Amniotic stem cell (primary cell): Measurements from ENCODE around the gene BCAR3.
"Not testable (repeated sequence)": the region's sequence is repeated elsewhere in the genome, so short reads cannot be mapped to it uniquely, and the experiment has no call there.

Experiments
- DNase-seq: peaks from one replicate; lab custom pipeline; 2025; lab: John Stamatoyannopoulos, UW

Gene BCAR3

GRCh38 chr1:93705892-93706500, 24.4 kb upstream of the BCAR3 start:
- DNase-seq, result no peak

DNA sequence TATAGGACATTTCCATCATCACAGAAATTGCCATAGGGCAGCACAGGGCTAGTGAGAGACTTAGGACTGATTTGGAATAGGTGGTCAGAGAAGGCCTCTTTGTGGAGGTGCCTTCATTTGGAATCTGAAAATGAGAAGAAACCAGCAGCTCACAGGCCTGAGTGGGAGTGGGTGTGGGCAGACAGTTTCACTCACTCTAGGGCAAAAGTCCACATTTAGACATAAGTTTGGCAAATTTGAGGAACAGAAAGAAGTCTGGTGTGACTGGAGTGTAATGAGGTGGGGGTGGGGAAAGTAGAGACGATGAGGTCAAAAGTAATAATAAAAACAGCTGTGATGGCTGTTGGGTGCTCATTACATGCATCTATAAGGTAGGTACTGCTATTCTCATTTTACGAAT, 22.4 kb upstream of the BCAR3 start:
- DNase-seq, result no peak

DNA sequence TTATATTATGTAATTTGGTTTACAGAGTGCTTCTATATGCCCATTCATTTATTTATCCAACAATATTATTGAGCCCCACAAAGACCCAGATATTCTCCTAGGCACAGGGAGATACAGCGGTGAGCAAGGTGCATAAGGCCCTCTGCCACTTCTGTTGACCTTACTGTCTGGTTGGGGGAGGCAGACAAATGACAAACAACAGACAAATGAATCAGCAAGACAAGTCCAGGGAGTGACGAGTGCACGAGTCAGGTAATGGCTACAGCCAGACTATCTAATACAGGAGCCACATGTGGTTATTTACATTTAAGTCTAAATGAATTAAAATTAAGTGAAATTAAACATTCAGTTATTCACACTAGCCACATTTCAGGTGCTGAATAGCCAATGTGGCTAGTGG, 22.0 kb upstream of the BCAR3 start:
- no peak for DNase-seq

- no peak for DNase-seq
Measured at GRCh38 chr1:93702828-93703183, 21.2 kb upstream of the BCAR3 start.

GRCh38 chr1:93702111-93702827, 20.6 kb upstream of the BCAR3 start:
- no peak for DNase-seq

- peak; percentile 87 for DNase-seq
Measured at GRCh38 chr1:93701629-93702028, 20.0 kb upstream of the BCAR3 start.

- DNase-seq, result no peak
Measured at GRCh38 chr1:93700532-93701469, 19.2 kb upstream of the BCAR3 start.

DNA sequence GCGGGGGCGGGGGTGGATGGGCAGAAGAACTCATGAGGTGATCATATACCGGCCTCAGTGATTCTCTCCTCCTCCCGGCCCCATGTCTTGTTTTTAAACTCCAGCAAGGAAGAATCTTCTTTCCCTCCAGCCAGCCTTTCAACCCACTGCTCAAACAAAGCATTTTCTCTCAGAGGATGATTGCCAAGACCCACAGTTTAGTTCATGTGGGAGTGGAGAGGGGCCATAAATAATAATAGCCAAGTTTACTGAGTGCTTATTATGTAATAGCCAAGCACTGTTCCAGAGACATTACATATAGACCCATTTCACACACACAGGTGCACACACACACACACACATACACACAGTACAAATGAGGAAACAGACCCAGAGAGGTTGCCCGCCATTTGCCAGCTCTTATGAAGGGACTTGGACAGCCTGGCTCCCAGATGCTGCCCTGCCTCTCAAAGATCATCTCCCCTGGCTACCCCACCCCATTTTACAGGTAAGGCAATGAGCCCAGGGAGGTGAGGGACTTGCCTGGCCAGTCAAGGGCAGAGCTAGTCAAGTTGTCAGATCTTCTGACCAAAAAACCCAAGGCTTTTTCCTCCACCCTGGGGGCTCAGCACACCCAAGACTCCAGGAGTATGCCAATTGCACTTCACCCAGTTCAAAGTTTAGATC, 18.0 kb upstream of the BCAR3 start:
- DNase-seq, result no peak

GRCh38 chr1:93699049-93699384, 17.4 kb upstream of the BCAR3 start:
- no peak for DNase-seq

DNA sequence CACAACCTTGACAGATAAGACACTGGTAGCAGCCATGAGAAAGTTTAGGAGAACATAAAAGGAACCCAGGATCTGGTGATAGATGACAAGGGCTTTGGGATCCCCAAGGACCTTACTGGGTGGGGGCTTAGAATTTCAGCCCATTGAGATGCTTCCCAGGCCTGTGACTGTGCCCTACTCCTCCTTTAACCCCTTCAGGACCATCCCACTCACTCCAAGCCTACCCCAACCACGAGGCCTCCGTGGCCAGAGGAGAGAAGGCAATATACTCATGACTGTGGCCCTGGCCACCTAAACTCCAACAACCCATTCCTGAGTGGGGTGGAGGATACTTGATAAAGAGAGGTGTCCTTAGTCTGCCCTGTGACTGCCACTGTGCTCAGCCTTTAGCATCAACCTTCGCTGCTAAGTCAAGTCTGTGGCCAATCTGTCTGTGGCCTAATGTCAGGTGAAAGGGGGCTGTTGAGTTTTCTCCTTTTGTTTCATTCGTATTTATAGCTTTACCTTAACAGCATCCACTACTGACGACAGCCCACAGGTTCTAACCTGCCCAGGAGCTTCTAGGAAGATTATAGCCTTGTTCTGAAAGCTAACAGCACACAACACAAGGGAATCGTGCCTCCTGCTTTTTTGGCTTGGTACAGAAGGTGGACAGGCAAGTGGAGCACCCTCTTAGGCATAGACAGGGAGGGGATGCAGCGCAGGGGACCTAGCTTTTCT, 16.9 kb upstream of the BCAR3 start:
- DNase-seq, result no peak

DNA sequence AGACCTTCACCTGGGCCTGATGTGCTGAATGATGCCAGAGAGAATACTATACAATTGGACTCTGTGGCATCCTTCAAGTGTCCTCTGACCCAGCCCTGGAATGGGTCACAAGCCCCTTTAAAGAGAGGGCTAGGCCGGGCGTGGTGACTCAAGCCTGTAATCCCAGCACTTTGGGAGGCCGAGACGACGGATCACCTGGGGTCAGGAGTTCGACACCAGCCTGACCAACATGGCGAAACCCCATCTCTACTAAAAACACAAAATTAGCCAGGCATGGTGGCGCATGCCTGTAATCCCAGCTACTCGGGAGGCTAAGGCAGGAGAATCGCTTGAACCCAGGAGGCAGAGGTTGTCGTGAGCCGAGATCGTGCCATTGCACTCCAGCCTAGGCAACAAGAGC, 15.9 kb upstream of the BCAR3 start:
- not testable (repeated sequence) for DNase-seq

GRCh38 chr1:93695411-93696005, 13.9 kb upstream of the BCAR3 start:
- DNase-seq, result no peak

DNA sequence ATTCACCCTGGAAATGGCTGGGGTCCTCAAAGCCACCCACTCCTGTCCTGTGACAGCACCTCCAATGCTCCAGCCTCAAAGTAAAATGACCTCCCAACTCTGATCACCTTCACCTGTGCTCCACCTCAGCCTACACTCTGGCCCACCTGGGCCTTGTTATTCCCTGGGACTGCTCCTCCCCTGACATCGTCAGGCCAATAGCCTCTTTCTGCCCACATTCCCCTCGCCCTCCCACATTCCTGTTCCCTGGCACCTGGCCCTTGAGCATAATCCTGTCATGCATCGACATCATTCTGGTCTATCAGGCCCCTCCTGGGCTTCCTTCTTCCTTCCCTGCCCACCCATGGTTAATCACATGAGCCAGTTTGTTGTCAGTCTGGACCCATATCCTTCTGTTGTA, 13.2 kb upstream of the BCAR3 start:
- no peak for DNase-seq

DNA sequence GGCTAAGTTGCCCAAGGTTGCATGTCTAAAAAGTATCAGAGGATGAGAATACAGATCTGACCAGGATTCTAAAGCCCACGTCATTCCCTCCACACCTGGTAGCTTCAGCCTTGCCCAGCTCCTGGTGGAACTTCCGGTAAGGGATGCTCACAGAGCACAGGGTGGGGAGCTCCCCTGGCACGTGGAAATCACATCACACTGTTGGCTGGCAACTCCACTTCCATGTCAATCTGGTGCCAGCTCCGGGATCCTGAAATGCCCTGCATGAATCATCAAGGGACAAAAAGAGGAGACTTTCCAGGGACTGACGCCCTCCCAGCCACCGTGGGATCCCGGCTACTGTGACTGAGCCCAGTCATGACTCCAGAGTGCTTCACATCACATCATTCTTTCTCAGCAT, 12.4 kb upstream of the BCAR3 start:
- DNase-seq, result no peak

- DNase-seq, result peak; percentile 76
Measured at GRCh38 chr1:93692983-93693591, 11.4 kb upstream of the BCAR3 start.

GRCh38 chr1:93692451-93692861, 10.8 kb upstream of the BCAR3 start:
- DNase-seq, result no peak

DNA sequence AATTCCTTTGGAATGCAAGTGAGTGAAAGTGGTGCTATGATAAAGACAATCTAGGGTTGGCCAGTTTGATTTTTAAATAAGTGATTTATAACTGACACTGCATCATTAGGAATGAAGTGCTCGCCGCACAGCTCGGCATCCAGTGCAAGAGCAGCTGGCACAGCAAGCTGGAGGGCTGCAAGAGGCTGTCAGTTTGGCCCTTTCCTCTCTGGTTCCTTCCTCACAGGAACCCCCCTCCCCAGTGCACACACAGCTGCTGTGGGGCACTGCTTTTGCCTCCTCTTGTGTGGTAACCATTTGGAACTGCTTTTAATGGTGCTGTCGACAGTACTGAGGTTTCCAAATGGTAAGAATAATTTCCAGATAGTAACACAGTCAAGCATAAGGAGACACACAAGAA, 10.4 kb upstream of the BCAR3 start:
- no peak for DNase-seq

DNA sequence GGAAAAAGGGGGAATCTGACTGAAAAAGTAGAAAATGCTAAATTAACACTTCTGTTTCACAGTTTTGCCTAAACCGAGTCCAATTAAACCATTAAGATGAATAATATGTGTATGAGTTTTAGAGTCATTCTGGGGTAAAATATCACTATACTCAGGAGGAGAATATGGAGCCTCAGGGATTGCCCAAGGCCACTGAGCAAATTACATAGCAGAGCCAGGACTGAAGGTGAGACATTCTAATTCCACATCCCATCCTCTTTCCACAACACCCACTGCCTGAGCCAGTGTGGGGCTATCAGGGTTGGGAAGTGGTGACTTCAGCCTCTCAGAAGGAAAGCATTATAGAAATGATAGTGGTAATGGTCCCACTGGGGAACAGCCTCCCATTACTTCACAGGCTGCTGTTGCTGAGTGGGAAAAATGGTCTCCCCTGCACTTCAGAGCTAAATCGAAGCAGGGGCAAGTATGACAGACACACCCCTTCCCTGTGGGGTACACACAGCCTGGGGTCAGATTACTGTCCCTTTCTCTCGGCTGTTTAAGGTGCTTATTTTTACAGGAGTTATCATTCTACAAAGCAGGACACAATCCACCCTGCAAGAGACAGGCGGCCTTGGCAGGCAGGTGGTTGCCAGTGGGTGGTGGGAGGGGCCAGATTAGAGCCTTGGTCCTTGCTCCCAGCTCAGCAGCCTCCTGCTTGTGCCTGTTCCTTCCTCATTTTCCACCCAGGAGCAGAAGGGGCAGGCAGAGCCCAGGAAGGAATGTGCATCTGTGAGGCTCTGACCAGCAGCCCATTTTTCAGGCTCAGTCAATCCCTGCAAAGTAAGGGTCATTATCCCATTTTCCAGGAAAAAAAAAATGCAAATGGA, 9.5 kb upstream of the BCAR3 start:
- no peak for DNase-seq

DNA sequence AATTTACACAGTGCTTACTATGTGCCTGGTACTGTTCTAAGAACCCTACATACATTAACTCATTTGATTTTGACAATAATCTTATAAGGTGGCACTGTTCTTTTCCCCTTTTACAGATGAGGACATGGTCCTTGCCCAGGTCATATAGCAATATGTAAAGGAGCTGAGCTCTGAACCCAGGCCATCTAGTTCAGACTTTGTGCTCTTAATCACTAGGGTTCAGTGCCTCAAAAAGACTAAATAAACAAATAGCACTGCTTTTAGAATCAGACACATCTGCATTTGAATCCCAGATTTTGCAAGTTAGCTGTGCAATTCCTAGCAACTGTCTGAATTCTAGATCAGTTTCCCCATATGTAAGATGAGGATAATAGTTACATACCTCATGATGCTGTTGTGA, 8.7 kb upstream of the BCAR3 start:
- DNase-seq, result no peak
